Fibroblast of lung (primary cell): Measurements from ENCODE around the gene NUB1.

ENCODE experiments used
- CTCF ChIP-seq, 2 donors: IDR thresholded peaks in 1 of 2; conservative IDR thresholded peaks in 1 of 2; 1 replicate in 1 of 2; 2 replicates in 1 of 2; pipeline ENCODE4 v1.5.1; 2011 to 2012; ENCODE audit warnings: low read length in 2 of 2, control low read depth in 1 of 2, inconsistent platforms in 1 of 2, low read depth in 1 of 2, mild to moderate bottlenecking in 1 of 2
- EZH2 ChIP-seq: IDR thresholded peaks from 2 replicates; pipeline ENCODE4 v1.5.1; 2012; ENCODE audit warnings: low read length, control low read depth, mild to moderate bottlenecking; ENCODE audit errors: missing control alignments

GRCh38 chr7:151321341-151321740, 20.3 kb upstream of the NUB1 start:
- TF ChIP-seq CTCF (conservative IDR thresholded peaks at IDR 0.05 in 1 of 2, IDR thresholded peaks at IDR 0.05 in 1 of 2; ENCODE audit: low read depth in 1 of 2, low read length in 2 of 2) (no peak), EZH2 (no peak)
